GM12875 (cell line): ENCODE measurements around the gene SLC6A8.
A peak's percentile ranks its signal among the peaks of the same experiment; 100 is the strongest.

Experiments used
- H3K4me3 ChIP-seq: one replicate; pipeline ENCODE4 v1.5.1; 2011; ENCODE audit warnings: low read depth, low read length, control low read depth
- TF ChIP-seq, protein P1 (sequence below): IDR thresholded peaks from 2 replicates; pipeline ENCODE4 v1.5.1; 2011; ENCODE audit warnings: low read depth, mild to moderate bottlenecking, control low read depth, inconsistent platforms, low read length, moderate library complexity, borderline replicate concordance; ENCODE audit not compliant: insufficient read depth

The SLC6A8 gene

DNA sequence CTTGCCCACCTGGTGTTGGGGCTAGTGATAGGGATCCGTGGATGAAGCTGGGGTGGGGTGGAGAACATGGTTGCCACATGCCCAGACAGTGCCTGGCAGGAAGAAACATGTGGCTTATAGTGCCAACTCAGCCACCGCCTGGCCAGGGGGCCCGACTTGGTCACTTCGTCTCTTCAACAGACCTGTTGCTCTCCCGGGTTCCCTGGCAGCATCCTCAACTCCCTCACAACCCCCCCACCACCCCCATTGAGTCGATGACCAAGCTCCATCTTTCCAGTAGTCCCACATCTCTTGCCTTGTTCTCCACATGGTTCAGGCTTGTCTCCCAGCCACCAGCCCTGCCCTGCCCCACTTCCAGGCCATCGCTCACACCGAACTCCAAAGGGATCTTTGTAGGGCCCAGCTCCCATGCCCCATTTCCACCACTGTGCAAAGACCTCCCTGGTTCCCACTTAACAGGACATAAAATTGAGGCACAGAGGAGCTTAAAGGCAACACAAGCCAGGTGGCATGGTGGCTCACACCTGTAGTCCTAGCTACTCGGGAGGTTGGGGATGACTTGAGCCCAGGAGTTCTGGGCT is 21.9 kb upstream of the SLC6A8 start:
- H3K4me3 ChIP-seq = no peak overlapping the region
- TF ChIP-seq, protein P1, sequence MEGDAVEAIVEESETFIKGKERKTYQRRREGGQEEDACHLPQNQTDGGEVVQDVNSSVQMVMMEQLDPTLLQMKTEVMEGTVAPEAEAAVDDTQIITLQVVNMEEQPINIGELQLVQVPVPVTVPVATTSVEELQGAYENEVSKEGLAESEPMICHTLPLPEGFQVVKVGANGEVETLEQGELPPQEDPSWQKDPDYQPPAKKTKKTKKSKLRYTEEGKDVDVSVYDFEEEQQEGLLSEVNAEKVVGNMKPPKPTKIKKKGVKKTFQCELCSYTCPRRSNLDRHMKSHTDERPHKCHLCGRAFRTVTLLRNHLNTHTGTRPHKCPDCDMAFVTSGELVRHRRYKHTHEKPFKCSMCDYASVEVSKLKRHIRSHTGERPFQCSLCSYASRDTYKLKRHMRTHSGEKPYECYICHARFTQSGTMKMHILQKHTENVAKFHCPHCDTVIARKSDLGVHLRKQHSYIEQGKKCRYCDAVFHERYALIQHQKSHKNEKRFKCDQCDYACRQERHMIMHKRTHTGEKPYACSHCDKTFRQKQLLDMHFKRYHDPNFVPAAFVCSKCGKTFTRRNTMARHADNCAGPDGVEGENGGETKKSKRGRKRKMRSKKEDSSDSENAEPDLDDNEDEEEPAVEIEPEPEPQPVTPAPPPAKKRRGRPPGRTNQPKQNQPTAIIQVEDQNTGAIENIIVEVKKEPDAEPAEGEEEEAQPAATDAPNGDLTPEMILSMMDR = no peak

DNA sequence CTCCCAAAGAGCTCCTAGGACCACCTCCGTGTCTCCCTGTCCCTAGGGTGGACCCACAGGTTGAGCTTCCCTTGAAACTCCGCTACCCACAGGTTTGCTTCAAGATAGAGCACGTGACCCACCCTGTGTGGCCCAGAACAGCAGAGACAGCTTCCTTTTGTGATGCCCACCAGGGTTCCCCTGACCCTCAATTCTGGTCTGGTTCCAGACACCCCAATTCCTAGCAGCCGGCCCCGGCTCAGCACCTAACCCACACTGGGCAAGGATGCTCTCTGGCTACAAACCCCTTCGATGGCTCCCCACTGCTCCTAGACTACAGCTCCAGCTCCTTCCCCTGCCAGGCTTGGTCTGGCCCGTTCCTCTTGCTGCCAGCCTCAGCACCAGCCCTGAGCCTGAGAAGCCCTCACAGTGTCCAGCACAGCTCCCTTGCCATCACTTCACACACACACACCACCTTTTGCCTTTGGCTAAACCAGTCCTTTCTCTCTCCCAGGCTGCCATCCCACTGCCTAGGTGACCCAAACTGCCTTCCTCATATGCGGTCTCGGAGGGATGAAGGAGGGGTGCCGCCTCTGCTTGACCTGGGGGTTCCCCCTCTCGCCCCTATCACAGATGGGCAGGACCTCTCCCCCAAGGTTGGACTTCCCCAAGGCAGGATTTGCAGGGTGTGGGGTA is 20.3 kb upstream of the SLC6A8 start:
- no peak overlapping the region for H3K4me3 ChIP-seq
- TF ChIP-seq, protein P1 = no peak

DNA sequence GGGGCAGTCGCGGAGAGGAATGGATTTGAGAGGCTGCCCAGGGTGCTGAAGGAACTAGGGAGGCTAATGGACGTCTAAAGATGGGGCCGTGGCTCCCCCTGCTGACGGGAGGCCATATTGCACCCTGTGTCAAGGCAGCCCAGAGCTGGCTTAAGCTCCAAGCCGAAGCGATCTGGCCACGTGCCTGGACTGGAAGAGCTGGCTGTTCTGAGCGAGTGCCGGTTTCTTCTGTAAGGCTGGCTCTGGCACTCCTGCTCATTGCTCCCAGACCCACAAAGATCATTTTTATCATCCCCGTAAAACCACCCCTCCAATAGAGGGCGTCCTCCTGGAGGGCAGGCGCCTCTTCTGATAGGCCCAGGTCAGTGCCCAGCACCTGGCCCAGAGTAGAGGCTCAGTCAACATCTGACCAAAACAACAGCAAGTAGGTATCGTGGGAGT is 19.8 kb upstream of the SLC6A8 start:
- H3K4me3 ChIP-seq = no peak overlapping the region
- TF ChIP-seq, protein P1 = peak; percentile 80

DNA sequence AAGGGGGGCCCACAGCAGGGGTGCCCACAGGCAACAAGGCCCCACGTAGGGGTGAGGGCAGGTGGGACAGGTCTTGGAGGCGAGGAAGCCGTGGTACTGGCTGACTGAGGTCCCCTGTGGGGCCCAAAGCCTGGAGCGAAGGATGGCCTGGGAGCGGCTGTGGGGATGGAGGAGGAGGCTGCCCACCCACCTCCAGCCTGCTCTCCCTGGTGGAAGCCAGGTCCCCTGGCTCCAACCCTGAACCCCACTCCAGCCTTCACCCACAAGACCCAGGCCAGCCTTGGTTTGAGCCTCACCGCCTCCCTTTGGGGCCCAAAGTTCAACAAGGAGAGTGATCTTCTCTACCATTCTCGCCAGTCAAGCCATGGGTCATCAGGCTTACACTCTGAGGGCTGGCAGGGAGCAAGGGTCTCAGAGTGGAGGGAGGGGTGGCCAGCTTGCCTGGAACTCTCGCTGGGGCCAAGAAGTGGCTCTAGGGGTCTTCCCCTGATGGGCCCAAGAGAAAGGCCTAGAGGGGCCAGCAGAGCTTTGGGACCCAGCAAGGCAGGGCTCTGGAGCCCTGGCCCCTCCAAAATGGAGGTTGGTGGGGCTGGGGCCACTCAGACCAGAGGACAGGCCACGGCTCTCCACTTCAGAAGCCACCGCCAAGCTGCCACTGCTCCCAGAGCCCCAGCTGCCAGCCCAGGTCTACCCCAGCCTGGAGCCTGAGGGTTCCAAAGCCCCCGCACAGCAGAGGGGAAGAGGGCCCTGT is 19.1 kb upstream of the SLC6A8 start:
- TF ChIP-seq, protein P1 = no peak

DNA sequence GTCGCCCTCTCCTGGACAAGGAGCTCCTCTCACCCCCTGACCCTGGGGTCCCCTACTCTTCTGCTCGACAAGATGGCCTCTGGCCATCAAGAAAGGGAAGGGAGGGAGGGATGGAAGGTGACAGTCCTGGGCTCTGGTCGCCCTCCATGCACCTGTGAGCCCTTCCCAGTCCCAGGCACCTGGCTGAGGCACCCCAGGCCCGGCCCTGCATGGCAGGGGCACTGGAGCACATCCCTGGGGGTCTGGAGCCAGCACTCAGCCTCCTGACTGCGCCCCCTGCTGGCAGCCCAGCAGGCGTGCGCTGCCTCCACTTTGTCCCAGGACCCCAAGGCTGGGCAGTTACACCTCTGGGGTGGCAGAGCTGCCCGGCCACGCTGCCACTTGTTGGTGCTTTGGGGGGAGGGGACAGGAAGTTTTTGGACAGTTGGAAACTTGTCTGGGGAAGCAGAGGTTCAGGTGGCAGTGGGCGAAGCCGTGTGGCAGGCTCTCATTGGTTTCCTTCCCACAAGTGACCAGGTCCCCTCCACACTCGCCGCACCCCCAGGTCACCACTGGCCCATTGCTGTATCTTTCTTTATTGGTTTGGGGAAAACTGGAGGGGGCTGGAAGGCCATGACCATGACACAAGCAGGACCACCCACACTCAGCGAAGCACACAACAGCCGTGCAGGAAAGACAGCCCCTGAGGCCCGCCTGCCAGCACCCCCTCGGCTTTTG is 18.4 kb upstream of the SLC6A8 start:
- H3K4me3 ChIP-seq = no peak overlapping the region
- TF ChIP-seq, protein P1 = peak; percentile 86

More for the DNA sequence above, 19.1 kb upstream of the SLC6A8 start:
- H3K4me3 ChIP-seq = no peak overlapping the region

DNA sequence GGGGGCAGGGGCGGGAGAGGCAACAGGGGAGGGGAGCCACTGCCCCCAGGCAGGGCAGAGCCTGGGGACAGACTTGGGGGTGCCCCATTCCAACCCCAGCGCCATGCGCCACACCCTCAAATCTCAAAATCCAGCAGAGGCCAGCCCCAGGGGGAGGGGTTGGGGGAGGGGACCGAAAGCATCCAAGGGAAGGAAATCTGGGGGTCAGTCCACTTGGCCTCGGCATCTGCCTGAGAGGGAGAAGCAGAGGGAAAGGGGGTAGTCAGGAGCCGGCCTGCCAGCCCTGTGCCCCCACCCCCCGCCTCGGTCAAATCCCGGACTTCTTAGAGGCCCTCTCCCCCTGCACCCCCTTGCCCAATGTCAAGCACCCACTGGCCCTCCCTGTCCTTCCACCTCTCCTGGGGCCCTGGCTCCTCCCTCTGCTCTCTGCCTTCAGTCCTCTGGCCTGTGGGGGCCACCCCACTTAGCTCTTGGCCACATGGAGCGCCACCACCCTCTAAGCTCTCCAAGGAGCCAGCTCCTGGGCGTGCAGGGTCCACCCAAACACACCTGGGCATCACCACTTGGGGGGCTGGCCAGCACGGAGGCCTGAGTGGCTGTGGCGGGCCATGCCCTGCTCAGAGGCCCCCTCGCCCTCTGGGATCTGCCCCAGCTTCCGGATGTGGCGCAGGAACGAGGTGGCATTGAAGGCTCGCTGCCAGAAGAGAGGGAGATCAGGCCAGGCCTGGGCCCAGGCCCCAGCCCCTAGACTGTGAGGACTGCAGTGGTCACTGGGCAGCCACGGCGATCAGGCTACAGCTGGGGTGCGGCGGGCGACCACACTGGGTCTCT is 17.6 kb upstream of the SLC6A8 start:
- no peak overlapping the region for H3K4me3 ChIP-seq
- TF ChIP-seq, protein P1 = no peak
